MM.1S (cell line): ENCODE measurements around the gene NETO2.

Source experiments
- EZH2 ChIP-seq: fragments of 300-600 bp; sonication (generic); optimal IDR thresholded peaks from 2 replicates; pipeline ENCODE3; 2017; ENCODE audit warnings: low read depth, mild to moderate bottlenecking, antibody characterized with exemption, low read length, mixed read lengths
- TF ChIP-seq, protein P1 (sequence below): fragments of 300-600 bp; sonication (generic); IDR thresholded peaks from 2 replicates; pipeline ENCODE4 v1.5.1; 2016; ENCODE audit warnings: antibody characterized with exemption, low read length, mixed read lengths

GRCh38 chr16:47060596-47060995, 83.1 kb downstream of the NETO2 start:
- TF ChIP-seq, protein P1, sequence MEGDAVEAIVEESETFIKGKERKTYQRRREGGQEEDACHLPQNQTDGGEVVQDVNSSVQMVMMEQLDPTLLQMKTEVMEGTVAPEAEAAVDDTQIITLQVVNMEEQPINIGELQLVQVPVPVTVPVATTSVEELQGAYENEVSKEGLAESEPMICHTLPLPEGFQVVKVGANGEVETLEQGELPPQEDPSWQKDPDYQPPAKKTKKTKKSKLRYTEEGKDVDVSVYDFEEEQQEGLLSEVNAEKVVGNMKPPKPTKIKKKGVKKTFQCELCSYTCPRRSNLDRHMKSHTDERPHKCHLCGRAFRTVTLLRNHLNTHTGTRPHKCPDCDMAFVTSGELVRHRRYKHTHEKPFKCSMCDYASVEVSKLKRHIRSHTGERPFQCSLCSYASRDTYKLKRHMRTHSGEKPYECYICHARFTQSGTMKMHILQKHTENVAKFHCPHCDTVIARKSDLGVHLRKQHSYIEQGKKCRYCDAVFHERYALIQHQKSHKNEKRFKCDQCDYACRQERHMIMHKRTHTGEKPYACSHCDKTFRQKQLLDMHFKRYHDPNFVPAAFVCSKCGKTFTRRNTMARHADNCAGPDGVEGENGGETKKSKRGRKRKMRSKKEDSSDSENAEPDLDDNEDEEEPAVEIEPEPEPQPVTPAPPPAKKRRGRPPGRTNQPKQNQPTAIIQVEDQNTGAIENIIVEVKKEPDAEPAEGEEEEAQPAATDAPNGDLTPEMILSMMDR, result no peak
- no peak for TF ChIP-seq EZH2
